HG02623 (cell line): ENCODE data around the gene MT1A.
"Not testable (repeated sequence)": the region's sequence is repeated elsewhere in the genome, so short reads cannot be mapped to it uniquely, and the experiment has no call there.

Experiments
- ATAC-seq: cut with Tn5 transposase; IDR thresholded peaks from one replicate; pipeline ENCODE4 v1.9.1; 2021; ENCODE audit warnings: moderate library complexity; ENCODE audit not compliant: unreplicated experiment

MT1A gene

GRCh38 chr16:56652600-56652999 is 14.1 kb downstream of the MT1A start:
- ATAC-seq = no peak

GRCh38 chr16:56653218-56653617 is 14.8 kb downstream of the MT1A start:
- ATAC-seq = no peak

- no peak for ATAC-seq
Observed at GRCh38 chr16:56657555-56658326, 19.3 kb downstream of the MT1A start, which contains the start of gene MT1F. Gene MT1F, plus strand, starts transcription at chr16:56657959. Its CDS starts 100 bp downstream, at chr16:56658059.

- no peak for ATAC-seq
Observed at GRCh38 chr16:56658327-56658875, 19.9 kb downstream of the MT1A start.

GRCh38 chr16:56662357-56663354 is 24.2 kb downstream of the MT1A start:
- ATAC-seq = no peak

GRCh38 chr16:56664506-56664905 is 26.0 kb downstream of the MT1A start:
- no peak for ATAC-seq

- not testable (repeated sequence) for ATAC-seq
Observed at GRCh38 chr16:56665286-56666261, 27.1 kb downstream of the MT1A start.

GRCh38 chr16:56667581-56668571 is 29.4 kb downstream of the MT1A start, which contains the start of gene MT1G:
Gene MT1G, minus strand, starts transcription at chr16:56668065. Its CDS starts 72 bp downstream, at chr16:56667993.
- no peak for ATAC-seq

GRCh38 chr16:56669005-56669839 is 30.8 kb downstream of the MT1A start, which contains the start of gene MT1H:
Gene MT1H, plus strand, starts transcription at chr16:56669814. Its CDS starts 71 bp downstream, at chr16:56669885.
- no peak for ATAC-seq

GRCh38 chr16:56669840-56670619 is 31.6 kb downstream of the MT1A start:
- no peak for ATAC-seq

GRCh38 chr16:56670620-56670934 is 32.1 kb downstream of the MT1A start:
- no peak for ATAC-seq

- ATAC-seq = not testable (repeated sequence)
Observed at GRCh38 chr16:56671691-56672090, 33.2 kb downstream of the MT1A start.

GRCh38 chr16:56672171-56672570 is 33.7 kb downstream of the MT1A start:
- ATAC-seq = not testable (repeated sequence)

GRCh38 chr16:56672761-56673536 is 34.5 kb downstream of the MT1A start:
- ATAC-seq = no peak

- ATAC-seq = no peak
Observed at GRCh38 chr16:56673921-56674320, 35.5 kb downstream of the MT1A start.

GRCh38 chr16:56674570-56674969 is 36.1 kb downstream of the MT1A start:
- ATAC-seq = not testable (repeated sequence)
